ENCODE measurements around the gene RYR1.

DNA sequence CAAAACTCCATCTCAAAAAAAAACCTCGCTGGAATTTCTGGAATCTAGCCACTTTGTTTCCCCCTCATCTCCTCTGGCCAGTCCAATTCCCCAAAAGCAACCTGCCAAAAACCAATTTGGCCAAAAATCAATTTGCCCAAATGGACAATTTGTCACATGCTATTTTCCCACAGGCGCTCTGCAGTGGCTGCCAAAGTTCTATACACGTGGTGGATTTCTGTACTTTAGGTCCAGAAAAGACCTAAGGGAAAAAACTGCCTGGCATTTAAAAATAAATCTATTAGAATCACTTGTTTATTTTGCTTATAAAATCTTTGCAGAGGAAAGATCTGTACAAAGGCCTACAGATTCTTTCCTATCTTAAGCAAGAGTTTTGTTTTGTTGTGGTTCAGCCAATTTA lies 104.9 kb downstream of the RYR1 start:
- no peak for TF ChIP-seq POLR2A (IDR thresholded peaks at IDR 0.05; ENCODE audit: extremely low read depth, insufficient read length)
- TF ChIP-seq, protein P1, sequence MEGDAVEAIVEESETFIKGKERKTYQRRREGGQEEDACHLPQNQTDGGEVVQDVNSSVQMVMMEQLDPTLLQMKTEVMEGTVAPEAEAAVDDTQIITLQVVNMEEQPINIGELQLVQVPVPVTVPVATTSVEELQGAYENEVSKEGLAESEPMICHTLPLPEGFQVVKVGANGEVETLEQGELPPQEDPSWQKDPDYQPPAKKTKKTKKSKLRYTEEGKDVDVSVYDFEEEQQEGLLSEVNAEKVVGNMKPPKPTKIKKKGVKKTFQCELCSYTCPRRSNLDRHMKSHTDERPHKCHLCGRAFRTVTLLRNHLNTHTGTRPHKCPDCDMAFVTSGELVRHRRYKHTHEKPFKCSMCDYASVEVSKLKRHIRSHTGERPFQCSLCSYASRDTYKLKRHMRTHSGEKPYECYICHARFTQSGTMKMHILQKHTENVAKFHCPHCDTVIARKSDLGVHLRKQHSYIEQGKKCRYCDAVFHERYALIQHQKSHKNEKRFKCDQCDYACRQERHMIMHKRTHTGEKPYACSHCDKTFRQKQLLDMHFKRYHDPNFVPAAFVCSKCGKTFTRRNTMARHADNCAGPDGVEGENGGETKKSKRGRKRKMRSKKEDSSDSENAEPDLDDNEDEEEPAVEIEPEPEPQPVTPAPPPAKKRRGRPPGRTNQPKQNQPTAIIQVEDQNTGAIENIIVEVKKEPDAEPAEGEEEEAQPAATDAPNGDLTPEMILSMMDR (IDR thresholded peaks at IDR 0.05; ENCODE audit: low read depth, low read length): no peak
